LNCAP (cell line): ENCODE results near the gene ITM2B.

Experiments used
- CTCF ChIP-seq: fragments of 450-650 bp; IDR thresholded peaks from 2 replicates; pipeline ENCODE4 v1.5.1; 2017; ENCODE audit warnings: mild to moderate bottlenecking

ITM2B gene

GRCh38 chr13:48242677-48243076 lies 9.7 kb downstream of the ITM2B start:
- TF ChIP-seq CTCF: no peak

DNA sequence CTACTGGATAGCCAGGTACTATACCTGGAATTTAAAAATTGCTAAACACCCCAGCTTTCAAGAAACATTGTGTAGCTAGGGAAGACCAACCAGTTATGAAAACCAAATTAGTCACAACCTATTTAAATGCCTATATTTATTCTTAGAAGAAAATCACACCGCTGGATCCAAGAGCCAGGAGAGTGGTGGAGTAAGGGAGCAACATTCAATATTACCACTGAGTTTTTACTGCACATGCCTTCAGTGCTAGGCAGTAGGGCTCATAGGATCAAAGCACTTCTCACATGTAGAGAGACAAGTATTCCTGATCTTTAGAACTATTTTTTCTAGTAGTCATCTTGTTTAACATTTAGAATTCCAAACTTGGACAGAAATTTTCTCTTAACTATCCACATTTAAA lies 11.2 kb downstream of the ITM2B start:
- no peak for TF ChIP-seq CTCF

GRCh38 chr13:48246102-48246501 lies 13.1 kb downstream of the ITM2B start:
- TF ChIP-seq CTCF: no peak

GRCh38 chr13:48249018-48249417 lies 16.0 kb downstream of the ITM2B start:
- no peak for TF ChIP-seq CTCF

GRCh38 chr13:48251611-48252081 lies 18.6 kb downstream of the ITM2B start:
- no peak for TF ChIP-seq CTCF

GRCh38 chr13:48252176-48252575 lies 19.2 kb downstream of the ITM2B start:
- TF ChIP-seq CTCF: no peak

DNA sequence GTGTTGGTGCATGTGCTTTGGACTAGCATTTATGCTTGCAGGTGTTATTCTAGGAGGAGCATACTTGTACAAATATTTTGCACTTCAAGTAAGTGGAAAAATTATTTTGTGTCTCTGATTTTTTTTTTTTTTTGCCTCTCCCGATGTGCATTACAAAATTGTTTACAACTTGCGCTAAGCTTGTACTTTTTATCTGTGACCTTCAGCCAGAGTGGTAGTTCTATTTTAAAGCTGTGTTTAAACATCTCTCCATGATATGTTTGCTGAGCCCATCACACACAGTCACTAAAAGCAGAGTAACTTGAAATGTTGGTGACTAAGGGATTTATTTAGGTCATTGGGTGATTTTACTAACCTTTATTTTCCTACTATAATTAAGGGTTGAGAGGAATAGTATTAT lies 20.8 kb downstream of the ITM2B start:
- TF ChIP-seq CTCF: no peak

DNA sequence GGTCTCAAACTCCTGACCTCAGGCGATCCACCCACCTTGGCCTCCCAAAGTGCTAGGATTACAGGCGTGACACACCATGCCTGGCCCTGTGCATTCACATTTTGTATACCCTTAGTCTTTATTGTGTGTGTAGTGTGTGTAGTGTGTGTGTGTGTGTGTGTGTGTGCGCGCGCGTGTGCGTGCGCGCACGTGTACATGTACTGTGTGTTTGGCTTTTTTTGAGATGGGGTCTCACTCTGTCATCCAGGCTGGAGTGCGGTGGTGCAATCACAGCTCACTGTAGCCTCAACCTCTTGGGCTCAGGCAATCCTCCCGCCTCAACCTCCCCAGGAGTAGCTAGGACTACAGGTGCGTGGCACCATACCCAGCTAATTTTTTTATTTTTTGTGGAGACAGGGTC lies 22.1 kb downstream of the ITM2B start:
- TF ChIP-seq CTCF: no peak
